Fibroblast of pulmonary artery (primary cell): ENCODE data around the gene ACVR2A.

Experiments used
- DNase-seq: peaks from one replicate; pipeline ENCODE4 v3.0.0-alpha.2; 2010; ENCODE audit warnings: low read depth
- H3K4me3 ChIP-seq: replicated peaks from 2 replicates; pipeline ENCODE4 v1.5.1; 2011; ENCODE audit warnings: low read depth, mild to moderate bottlenecking, control low read depth, low read length, moderate library complexity
- TF ChIP-seq, protein P1 (sequence below): IDR thresholded peaks from 2 replicates; pipeline ENCODE4 v1.5.1; 2011; ENCODE audit warnings: mild to moderate bottlenecking, control low read depth, low read length, inconsistent platforms; ENCODE audit errors: missing control alignments

Gene ACVR2A

GRCh38 chr2:147844697-147845410 is at the start of gene ACVR2A:
Gene ACVR2A, plus strand, starts transcription at chr2:147845029. Its CDS starts 124 bp downstream, at chr2:147845153.
- TF ChIP-seq, protein P1, sequence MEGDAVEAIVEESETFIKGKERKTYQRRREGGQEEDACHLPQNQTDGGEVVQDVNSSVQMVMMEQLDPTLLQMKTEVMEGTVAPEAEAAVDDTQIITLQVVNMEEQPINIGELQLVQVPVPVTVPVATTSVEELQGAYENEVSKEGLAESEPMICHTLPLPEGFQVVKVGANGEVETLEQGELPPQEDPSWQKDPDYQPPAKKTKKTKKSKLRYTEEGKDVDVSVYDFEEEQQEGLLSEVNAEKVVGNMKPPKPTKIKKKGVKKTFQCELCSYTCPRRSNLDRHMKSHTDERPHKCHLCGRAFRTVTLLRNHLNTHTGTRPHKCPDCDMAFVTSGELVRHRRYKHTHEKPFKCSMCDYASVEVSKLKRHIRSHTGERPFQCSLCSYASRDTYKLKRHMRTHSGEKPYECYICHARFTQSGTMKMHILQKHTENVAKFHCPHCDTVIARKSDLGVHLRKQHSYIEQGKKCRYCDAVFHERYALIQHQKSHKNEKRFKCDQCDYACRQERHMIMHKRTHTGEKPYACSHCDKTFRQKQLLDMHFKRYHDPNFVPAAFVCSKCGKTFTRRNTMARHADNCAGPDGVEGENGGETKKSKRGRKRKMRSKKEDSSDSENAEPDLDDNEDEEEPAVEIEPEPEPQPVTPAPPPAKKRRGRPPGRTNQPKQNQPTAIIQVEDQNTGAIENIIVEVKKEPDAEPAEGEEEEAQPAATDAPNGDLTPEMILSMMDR: no peak
- peak; percentile 49 for DNase-seq
- H3K4me3 ChIP-seq: peak within 1 kb of the TSS; percentile 61

GRCh38 chr2:147800316-147800715 is 44.5 kb upstream of the ACVR2A start:
- no peak overlapping the region for H3K4me3 ChIP-seq
- TF ChIP-seq, protein P1: no peak
- DNase-seq: no peak

GRCh38 chr2:147806846-147807245 is 38.0 kb upstream of the ACVR2A start:
- DNase-seq: no peak
- no peak overlapping the region for H3K4me3 ChIP-seq
- TF ChIP-seq, protein P1: no peak

DNA sequence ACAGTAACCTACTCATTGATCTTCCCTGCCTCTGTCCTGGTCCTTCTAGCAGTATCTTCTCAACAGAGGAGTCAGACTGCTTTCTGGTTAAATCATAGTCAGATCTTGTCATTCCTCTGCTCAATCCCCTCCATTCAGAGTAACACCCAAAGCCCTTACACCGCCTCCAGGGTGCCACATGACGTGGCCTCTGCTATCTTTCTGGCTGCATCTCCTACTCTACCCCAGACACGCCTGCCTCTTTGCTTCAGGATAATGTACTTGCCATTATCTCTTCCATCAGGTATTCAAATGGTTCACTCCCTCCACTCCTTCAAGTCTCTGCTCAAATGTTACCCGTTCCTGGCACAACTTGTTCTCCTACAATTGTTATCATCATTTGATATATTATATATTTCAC is 36.3 kb upstream of the ACVR2A start:
- TF ChIP-seq, protein P1: no peak
- no peak for DNase-seq
- H3K4me3 ChIP-seq: no peak overlapping the region

DNA sequence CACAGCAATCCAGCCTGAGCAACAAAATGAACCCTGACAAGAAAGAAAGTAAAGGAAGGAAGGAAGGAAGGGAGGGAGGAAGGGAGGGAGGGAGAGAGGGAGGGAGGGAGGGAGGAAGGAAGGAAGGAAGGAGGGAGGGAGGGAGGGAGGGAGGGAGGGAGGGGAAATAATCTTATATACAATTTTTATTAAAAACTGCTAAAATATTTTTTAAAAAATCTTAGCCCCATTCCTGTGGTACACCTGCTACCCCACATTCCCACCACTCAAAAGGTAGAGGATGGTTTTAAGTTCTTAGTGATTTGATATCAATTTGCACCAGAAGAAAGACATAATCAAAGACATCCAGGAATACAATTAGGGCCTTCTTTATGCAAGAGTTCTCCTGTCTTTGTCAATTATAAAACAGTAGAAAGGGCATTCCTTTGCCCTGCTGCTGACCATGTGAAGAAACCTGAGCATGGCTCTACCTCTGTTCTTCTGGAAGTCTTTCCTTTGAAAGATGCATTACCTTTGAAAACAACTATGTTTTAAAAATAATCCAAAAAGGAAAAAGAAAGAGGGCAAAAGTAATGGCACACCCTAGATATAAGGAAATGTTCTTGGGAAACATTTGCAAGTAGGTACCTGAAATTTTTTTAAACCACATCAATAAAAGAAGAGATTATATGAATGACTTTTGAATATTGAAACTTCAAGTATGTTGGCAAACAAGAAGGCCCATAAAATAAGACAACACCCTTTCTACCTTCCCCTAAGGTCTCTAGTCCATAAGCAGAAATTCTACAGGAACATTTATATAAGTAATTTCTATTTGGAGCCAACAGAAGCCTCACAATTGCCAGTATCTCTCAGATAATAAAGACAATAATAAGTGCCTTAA is 33.7 kb upstream of the ACVR2A start:
- H3K4me3 ChIP-seq: no peak overlapping the region
- TF ChIP-seq, protein P1: no peak
- no peak for DNase-seq

DNA sequence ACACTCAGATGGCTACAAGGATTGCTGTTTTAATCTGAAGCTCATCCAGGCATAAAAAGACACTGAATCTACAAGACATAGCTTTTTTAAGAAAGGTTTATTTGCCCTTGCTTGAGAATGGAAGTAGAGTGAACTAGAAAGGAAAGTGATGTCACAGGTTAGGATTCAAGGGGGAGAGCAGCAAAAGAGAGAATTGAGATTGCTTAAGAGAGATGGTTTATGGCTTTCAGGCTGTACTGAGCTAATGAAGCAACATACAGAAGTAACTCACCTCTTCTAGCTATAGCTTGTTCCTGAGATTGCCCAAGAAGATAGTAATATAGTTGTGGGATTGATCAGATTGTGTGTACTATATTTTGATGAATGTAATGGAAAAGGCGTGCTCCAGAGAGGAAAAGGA is 26.1 kb upstream of the ACVR2A start:
- TF ChIP-seq, protein P1: no peak
- no peak overlapping the region for H3K4me3 ChIP-seq
- DNase-seq: peak; percentile 21
